SK-N-SH (cell line): ENCODE data around the gene VWF.

Experiments
- EP300 ChIP-seq, 2 experiments: IDR thresholded peaks; 2 replicates each; pipeline versions ENCODE4 v1.4.0 to v1.6.1; 2012; ENCODE audit warnings: borderline replicate concordance in 1 of 2, low read depth in 1 of 2, low read length in 1 of 2
- TAF1 ChIP-seq: IDR thresholded peaks from 2 replicates; pipeline ENCODE4 v1.6.1; 2012; ENCODE audit warnings: low read depth, mild to moderate bottlenecking, low read length, moderate library complexity, borderline replicate concordance
- TF ChIP-seq, protein P1 (sequence below): fragments of 150-350 bp; IDR thresholded peaks from 2 replicates; pipeline ENCODE4 v1.6.1; 2016; ENCODE audit warnings: mild to moderate bottlenecking, low read depth, low read length

DNA sequence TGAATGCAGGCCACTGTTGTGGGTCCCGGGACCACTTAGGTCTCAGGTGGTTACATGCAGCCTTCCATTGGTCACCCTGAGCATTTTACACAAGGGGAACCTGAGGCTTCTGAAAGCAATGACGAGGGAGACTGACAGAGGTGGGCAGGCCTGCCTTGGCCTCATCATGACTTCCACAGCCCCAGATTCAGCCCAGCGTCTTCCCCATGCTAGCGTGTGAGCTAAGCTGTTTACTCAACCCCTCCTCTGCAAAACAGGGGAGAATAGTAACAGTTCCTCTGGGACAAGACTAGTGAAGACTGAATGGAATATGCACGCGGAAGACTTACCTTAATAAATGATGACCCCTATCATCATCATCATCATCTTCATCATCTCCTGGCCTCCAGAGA lies 46.8 kb downstream of the VWF start:
- TF ChIP-seq TAF1: no peak
- TF ChIP-seq EP300 (IDR thresholded peaks at IDR 0.05; ENCODE audit: borderline replicate concordance in 1 of 2, low read depth in 1 of 2, low read length in 1 of 2): no peak
- TF ChIP-seq, protein P1, sequence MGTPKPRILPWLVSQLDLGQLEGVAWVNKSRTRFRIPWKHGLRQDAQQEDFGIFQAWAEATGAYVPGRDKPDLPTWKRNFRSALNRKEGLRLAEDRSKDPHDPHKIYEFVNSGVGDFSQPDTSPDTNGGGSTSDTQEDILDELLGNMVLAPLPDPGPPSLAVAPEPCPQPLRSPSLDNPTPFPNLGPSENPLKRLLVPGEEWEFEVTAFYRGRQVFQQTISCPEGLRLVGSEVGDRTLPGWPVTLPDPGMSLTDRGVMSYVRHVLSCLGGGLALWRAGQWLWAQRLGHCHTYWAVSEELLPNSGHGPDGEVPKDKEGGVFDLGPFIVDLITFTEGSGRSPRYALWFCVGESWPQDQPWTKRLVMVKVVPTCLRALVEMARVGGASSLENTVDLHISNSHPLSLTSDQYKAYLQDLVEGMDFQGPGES: no peak
